ENCODE measurements around the gene GMPS. TPM values are rescaled to one million over a fixed set of nuclear protein-coding genes. Genes with fewer than 3 reads are reported as not detected.

GMPS gene
- total and polyA plus RNA-seq, 2 of the 8 experiments (the other 6 are each of a cell fraction or from before 2014, with no cell fraction given) = 57.7 to 175 TPM

- H3K79me1 ChIP-seq (ENCODE audit: low read depth, low read length) = no peaks in the 10 kb centered on the region; the same call in 1 of the 2 replicates
- H2AK5ac ChIP-seq (ENCODE audit: low read depth, low read length) = no peak overlapping the region
- WGBS, 2 experiments (ENCODE audit: extremely low coverage in 1 of 2, insufficient coverage in 1 of 2, insufficient read length in 1 of 2, insufficient replicate concordance in 2 of 2, low coverage in 1 of 2, low lambda C conversion rate in 2 of 2, missing lambda C conversion rate in 1 of 2) = 94% methylated on average over 2 of the region's 3 CpGs; no CpG with 5 or more reads in 1 of the 2 experiments
- no peaks in the 10 kb centered on the region for H3K23me2 ChIP-seq (ENCODE audit: low read depth, low read length)
- H4K91ac ChIP-seq (replicated peaks; ENCODE audit: insufficient read length, low read length) = no peak overlapping the region
- no peak overlapping the region for H2BK12ac ChIP-seq (ENCODE audit: low read depth, low read length)
- no peak overlapping the region for H3K27ac ChIP-seq (ENCODE audit: low read depth, low read length)
- no peak overlapping the region for H4K5ac ChIP-seq (ENCODE audit: insufficient read length, low read depth, low read length)
- H3K14ac ChIP-seq (ENCODE audit: insufficient read length) = no peak overlapping the region
- no peak overlapping the region for H3K23ac ChIP-seq (ENCODE audit: insufficient read length)
- H2AFZ ChIP-seq (ENCODE audit: low read length) = no peak overlapping the region
- no peaks in the 10 kb centered on the region for H3K27me3 ChIP-seq (replicated peaks in 1 of 4; ENCODE audit: control insufficient read depth in 3 of 4, extremely low read depth in 1 of 4, insufficient read depth in 3 of 4, low read length in 3 of 4)
- H3K9me3 ChIP-seq (ENCODE audit: insufficient read depth in 2 of 2, low read depth in 1 of 2, low read length in 1 of 2) = no peaks in the 10 kb centered on the region
- no peak overlapping the region for H2BK15ac ChIP-seq (ENCODE audit: low read length)
- ChIA-PET POLR2A (ENCODE audit: partially characterized antibody) (no interaction called here), CTCF (ENCODE audit: partially characterized antibody) (interaction anchor here (0.6 kb wide), 1 partner anchor 754 kb away, joined by 3 read pairs; no protein-coding TSS in a partner anchor)
- H2BK120ac ChIP-seq (replicated peaks; ENCODE audit: low read depth, low read length) = no peak overlapping the region
- DNase-seq (ENCODE audit: low read depth in 1 of 2, low spot score in 2 of 2) (no peak), FAIRE-seq (no peak)
- no peaks in the 10 kb centered on the region for H4K20me1 ChIP-seq (replicated peaks in 1 of 2; ENCODE audit: control insufficient read depth in 1 of 2, insufficient read depth in 2 of 2, low read length in 2 of 2)
- peaks cover 0 to 2% (median 0%) of the 10 kb centered on the region in 4 experiments; a peak in 2 of 7 replicates for H3K4me1 ChIP-seq (replicated peaks in 1 of 4; ENCODE audit: control insufficient read depth in 3 of 4, insufficient read depth in 4 of 4, low read length in 3 of 4)
- H3K79me2 ChIP-seq (ENCODE audit: control insufficient read depth in 1 of 2, insufficient read depth in 2 of 2, low read length in 2 of 2) = peaks cover 0 to 30% of the 10 kb centered on the region in 2 experiments; a peak in 3 of 4 replicates
- H3K4me3 ChIP-seq (ENCODE audit: extremely low read depth in 1 of 4, insufficient read depth in 2 of 4, low read depth in 3 of 4, low read length in 4 of 4) = no peak overlapping the region
- H3K36me3 ChIP-seq (ENCODE audit: control insufficient read depth in 2 of 4, insufficient read depth in 4 of 4, low read length in 3 of 4) = no peaks in the 10 kb centered on the region
- no peak overlapping the region for H3K4ac ChIP-seq (replicated peaks; ENCODE audit: insufficient read length, low read depth, low read length)
- H4K8ac ChIP-seq (ENCODE audit: extremely low read depth, insufficient read depth, low read length) = no peak overlapping the region
- H2BK5ac ChIP-seq (ENCODE audit: low read depth, low read length) = no peak overlapping the region
- H3K4me2 ChIP-seq (ENCODE audit: insufficient read depth in 1 of 2, low read depth in 2 of 2, low read length in 2 of 2) = no peak overlapping the region
- no peak overlapping the region for H3K9ac ChIP-seq (replicated peaks in 1 of 4; ENCODE audit: extremely low read depth in 1 of 4, low read depth in 3 of 4, low read length in 3 of 4)
- H2BK20ac ChIP-seq (ENCODE audit: low read length) = no peak overlapping the region
- H3K18ac ChIP-seq (ENCODE audit: extremely low read depth, low read length) = no peak overlapping the region
- H3K56ac ChIP-seq (replicated peaks; ENCODE audit: insufficient read length, low read depth, low read length) = no peak overlapping the region
- TF ChIP-seq TCF12 (IDR thresholded peaks at IDR 0.05; ENCODE audit: low read depth, low read length) = no peak
- TF ChIP-seq NANOG (IDR thresholded peaks at IDR 0.05; ENCODE audit: insufficient read depth, low read depth, low read length, poor library complexity, severe bottlenecking) = no peak
- TF ChIP-seq CTCF (IDR thresholded peaks at IDR 0.05; ENCODE audit: control extremely low read depth in 1 of 3, insufficient read depth in 1 of 3, low read depth in 1 of 3, low read length in 3 of 3) = no peak
- TF ChIP-seq NRF1 (IDR thresholded peaks at IDR 0.05; ENCODE audit: low read depth, low read length) = no peak
- TF ChIP-seq E2F6 (IDR thresholded peaks at IDR 0.05) = no peak
- TF ChIP-seq TAF7 (optimal IDR thresholded peaks at IDR 0.05; ENCODE audit: borderline replicate concordance, low read depth, low read length) = no peak
- TF ChIP-seq SUZ12 (IDR thresholded peaks at IDR 0.05; ENCODE audit: low read length) = no peak
- no peak for TF ChIP-seq BACH1 (IDR thresholded peaks at IDR 0.05; ENCODE audit: low read length)
- TF ChIP-seq FOSL1 (IDR thresholded peaks at IDR 0.05; ENCODE audit: insufficient read depth, low read depth, low read length) = no peak
- TF ChIP-seq KDM4A (IDR thresholded peaks at IDR 0.05; ENCODE audit: low read depth, low read length, severe bottlenecking) = no peak
- TF ChIP-seq POU5F1 (IDR thresholded peaks at IDR 0.05; ENCODE audit: low read depth, low read length) = no peak
These were observed 24.3 kb upstream of the GMPS start for GRCh38 chr3:155846119-155846518.

All from H1 (cell line).